HL-60 (cell line): Measurements from ENCODE around the gene DMD.

Source experiments
- GABPA ChIP-seq: IDR thresholded peaks from 2 replicates; pipeline ENCODE4 v1.6.1; 2012; ENCODE audit warnings: low read depth
- POLR2AphosphoS5 ChIP-seq: IDR thresholded peaks from 2 replicates; pipeline ENCODE4 v1.6.1; 2012; ENCODE audit warnings: low read depth
- TF ChIP-seq, protein P1 (sequence below): IDR thresholded peaks from one replicate; pipeline ENCODE4 v1.5.1; 2011; ENCODE audit warnings: low read length, control low read depth, inconsistent platforms; ENCODE audit not compliant: insufficient read depth
- TF ChIP-seq, protein P2 (sequence below): IDR thresholded peaks from 2 replicates; pipeline ENCODE4 v1.6.1; 2012; ENCODE audit warnings: low read depth; ENCODE audit not compliant: insufficient replicate concordance

DNA sequence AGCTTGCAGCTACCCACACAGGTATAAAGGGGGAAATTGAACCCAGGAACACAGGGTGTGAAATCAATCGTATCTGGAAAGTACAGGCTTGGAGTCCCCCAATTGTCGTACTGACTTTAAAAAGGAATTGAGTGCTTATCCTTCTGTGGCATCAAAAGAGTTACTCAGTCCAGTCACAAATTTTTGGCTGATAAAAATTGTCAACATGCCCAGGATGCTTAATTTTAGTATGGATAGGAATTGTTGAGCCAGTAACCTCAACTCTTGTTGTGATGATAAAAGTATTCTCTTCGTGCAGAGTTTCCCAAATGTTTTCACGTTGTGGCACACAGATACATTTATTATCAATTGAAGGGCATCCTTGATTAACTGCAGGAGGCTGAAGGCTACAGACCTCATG, 2096.0 kb downstream of the DMD start:
- TF ChIP-seq, protein P1, sequence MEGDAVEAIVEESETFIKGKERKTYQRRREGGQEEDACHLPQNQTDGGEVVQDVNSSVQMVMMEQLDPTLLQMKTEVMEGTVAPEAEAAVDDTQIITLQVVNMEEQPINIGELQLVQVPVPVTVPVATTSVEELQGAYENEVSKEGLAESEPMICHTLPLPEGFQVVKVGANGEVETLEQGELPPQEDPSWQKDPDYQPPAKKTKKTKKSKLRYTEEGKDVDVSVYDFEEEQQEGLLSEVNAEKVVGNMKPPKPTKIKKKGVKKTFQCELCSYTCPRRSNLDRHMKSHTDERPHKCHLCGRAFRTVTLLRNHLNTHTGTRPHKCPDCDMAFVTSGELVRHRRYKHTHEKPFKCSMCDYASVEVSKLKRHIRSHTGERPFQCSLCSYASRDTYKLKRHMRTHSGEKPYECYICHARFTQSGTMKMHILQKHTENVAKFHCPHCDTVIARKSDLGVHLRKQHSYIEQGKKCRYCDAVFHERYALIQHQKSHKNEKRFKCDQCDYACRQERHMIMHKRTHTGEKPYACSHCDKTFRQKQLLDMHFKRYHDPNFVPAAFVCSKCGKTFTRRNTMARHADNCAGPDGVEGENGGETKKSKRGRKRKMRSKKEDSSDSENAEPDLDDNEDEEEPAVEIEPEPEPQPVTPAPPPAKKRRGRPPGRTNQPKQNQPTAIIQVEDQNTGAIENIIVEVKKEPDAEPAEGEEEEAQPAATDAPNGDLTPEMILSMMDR, result no peak
- TF ChIP-seq GABPA (no peak), POLR2AphosphoS5 (no peak)
- TF ChIP-seq, protein P2, sequence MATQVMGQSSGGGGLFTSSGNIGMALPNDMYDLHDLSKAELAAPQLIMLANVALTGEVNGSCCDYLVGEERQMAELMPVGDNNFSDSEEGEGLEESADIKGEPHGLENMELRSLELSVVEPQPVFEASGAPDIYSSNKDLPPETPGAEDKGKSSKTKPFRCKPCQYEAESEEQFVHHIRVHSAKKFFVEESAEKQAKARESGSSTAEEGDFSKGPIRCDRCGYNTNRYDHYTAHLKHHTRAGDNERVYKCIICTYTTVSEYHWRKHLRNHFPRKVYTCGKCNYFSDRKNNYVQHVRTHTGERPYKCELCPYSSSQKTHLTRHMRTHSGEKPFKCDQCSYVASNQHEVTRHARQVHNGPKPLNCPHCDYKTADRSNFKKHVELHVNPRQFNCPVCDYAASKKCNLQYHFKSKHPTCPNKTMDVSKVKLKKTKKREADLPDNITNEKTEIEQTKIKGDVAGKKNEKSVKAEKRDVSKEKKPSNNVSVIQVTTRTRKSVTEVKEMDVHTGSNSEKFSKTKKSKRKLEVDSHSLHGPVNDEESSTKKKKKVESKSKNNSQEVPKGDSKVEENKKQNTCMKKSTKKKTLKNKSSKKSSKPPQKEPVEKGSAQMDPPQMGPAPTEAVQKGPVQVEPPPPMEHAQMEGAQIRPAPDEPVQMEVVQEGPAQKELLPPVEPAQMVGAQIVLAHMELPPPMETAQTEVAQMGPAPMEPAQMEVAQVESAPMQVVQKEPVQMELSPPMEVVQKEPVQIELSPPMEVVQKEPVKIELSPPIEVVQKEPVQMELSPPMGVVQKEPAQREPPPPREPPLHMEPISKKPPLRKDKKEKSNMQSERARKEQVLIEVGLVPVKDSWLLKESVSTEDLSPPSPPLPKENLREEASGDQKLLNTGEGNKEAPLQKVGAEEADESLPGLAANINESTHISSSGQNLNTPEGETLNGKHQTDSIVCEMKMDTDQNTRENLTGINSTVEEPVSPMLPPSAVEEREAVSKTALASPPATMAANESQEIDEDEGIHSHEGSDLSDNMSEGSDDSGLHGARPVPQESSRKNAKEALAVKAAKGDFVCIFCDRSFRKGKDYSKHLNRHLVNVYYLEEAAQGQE, result no peak
